Progenitor cell of endocrine pancreas (in vitro differentiated cells): ENCODE data around the gene THUMPD3. TPM values are rescaled to one million over a fixed set of nuclear protein-coding genes. Genes with fewer than 3 reads are reported as not detected.

Experiments used
- DNase-seq: peaks from one replicate; pipeline ENCODE4 v3.0.0; 2021; ENCODE audit warnings: low spot score; ENCODE audit not compliant: unreplicated experiment
- H3K27ac Mint-ChIP-seq: 2 replicates; pipeline ENCODE4 v1.8.0; 2021; ENCODE audit warnings: mild to moderate bottlenecking, moderate library complexity, mixed read lengths
- H3K27me3 Mint-ChIP-seq: 2 replicates; pipeline ENCODE4 v1.8.0; 2021; ENCODE audit warnings: mixed read lengths
- H3K36me3 Mint-ChIP-seq: 2 replicates; pipeline ENCODE4 v1.8.0; 2022; ENCODE audit warnings: mixed read lengths; ENCODE audit not compliant: insufficient read depth
- H3K4me1 Mint-ChIP-seq: 2 replicates; pipeline ENCODE4 v1.8.0; 2021; ENCODE audit warnings: low read depth, mixed read lengths
- H3K4me3 Mint-ChIP-seq: 2 replicates; pipeline ENCODE4 v1.8.0; 2021; ENCODE audit warnings: low read depth, mild to moderate bottlenecking, moderate library complexity, mixed read lengths
- H3K9me3 Mint-ChIP-seq: 2 replicates; pipeline ENCODE4 v1.8.0; 2021; ENCODE audit warnings: low read depth, mixed read lengths
- CTCF ChIP-seq: fragments of 200-600 bp; sonication (generic); IDR thresholded peaks from one replicate; pipeline ENCODE4 v1.5.0; 2021; ENCODE audit warnings: antibody characterized with exemption, mild to moderate bottlenecking; ENCODE audit not compliant: unreplicated experiment
- total RNA-seq: library from RNA; stranded (reverse); gene quantifications from 2 replicates; pipeline ENCODE4 v1.2.1, GENCODE V29; 2021

The THUMPD3 gene
- total RNA-seq, 1 donor from 2014 or later, result 61.3 TPM

- Mint-ChIP-seq H3K27me3 (no peaks in the 10 kb centered on the region), H3K4me3 (no peak overlapping the region), H3K36me3 (peaks cover 19% of the 10 kb centered on the region), H3K27ac (no peak overlapping the region), H3K9me3 (peaks cover 10% of the 10 kb centered on the region), H3K4me1 (peaks cover 31% of the 10 kb centered on the region)
- TF ChIP-seq CTCF, result no peak
- no peak for DNase-seq
These were observed 45.2 kb downstream of the THUMPD3 start for GRCh38 chr3:9408061-9408460.

- H3K4me3 Mint-ChIP-seq, result no peak overlapping the region
- peaks cover 19% of the 10 kb centered on the region for H3K36me3 Mint-ChIP-seq
- H3K27ac Mint-ChIP-seq, result no peak overlapping the region
- TF ChIP-seq CTCF, result no peak
- peaks cover 26% of the 10 kb centered on the region for H3K4me1 Mint-ChIP-seq
- no peaks in the 10 kb centered on the region for H3K27me3 Mint-ChIP-seq
- no peak for DNase-seq
- H3K9me3 Mint-ChIP-seq, result peaks cover 10% of the 10 kb centered on the region
These were observed 45.7 kb downstream of the THUMPD3 start for GRCh38 chr3:9408546-9408945.

GRCh38 chr3:9409981-9410854 is 47.4 kb downstream of the THUMPD3 start:
- no peak for TF ChIP-seq CTCF
- no peak overlapping the region for H3K4me3 Mint-ChIP-seq
- no peak for DNase-seq
- no peak overlapping the region for H3K27ac Mint-ChIP-seq
- no peaks in the 10 kb centered on the region for H3K27me3 Mint-ChIP-seq
- H3K36me3 Mint-ChIP-seq, result peaks cover 19% of the 10 kb centered on the region
- H3K4me1 Mint-ChIP-seq, result peaks cover 15% of the 10 kb centered on the region
- H3K9me3 Mint-ChIP-seq, result peaks cover 10% of the 10 kb centered on the region

- Mint-ChIP-seq H3K27me3 (no peaks in the 10 kb centered on the region), H3K4me1 (peaks cover 9% of the 10 kb centered on the region), H3K36me3 (peaks cover 21% of the 10 kb centered on the region), H3K27ac (no peak overlapping the region), H3K9me3 (peaks cover 10% of the 10 kb centered on the region), H3K4me3 (no peak overlapping the region)
- no peak for DNase-seq
- TF ChIP-seq CTCF, result no peak
These were observed 48.4 kb downstream of the THUMPD3 start for GRCh38 chr3:9411302-9411701.

GRCh38 chr3:9412293-9412692 is 49.4 kb downstream of the THUMPD3 start:
- no peak overlapping the region for H3K4me3 Mint-ChIP-seq
- TF ChIP-seq CTCF, result no peak
- no peaks in the 10 kb centered on the region for H3K27me3 Mint-ChIP-seq
- peaks cover 20% of the 10 kb centered on the region for H3K36me3 Mint-ChIP-seq
- H3K27ac Mint-ChIP-seq, result peak overlapping the region; percentile 67
- no peak for DNase-seq
- peaks cover 9% of the 10 kb centered on the region for H3K4me1 Mint-ChIP-seq
- peaks cover 10% of the 10 kb centered on the region for H3K9me3 Mint-ChIP-seq
